ENCODE measurements around the gene CCDC30. TPM values are rescaled to one million over a fixed set of nuclear protein-coding genes. Genes with fewer than 3 reads are reported as not detected.
"Not testable (repeated sequence)": the region's sequence is repeated elsewhere in the genome, so short reads cannot be mapped to it uniquely, and the experiment has no call there.

CCDC30 gene
- total RNA-seq, 1 donor from 2014 or later: 7.5 TPM

- no peak for DNase-seq (ENCODE audit: low spot score)
These were observed 194.1 kb downstream of the CCDC30 start for GRCh38 chr1:42657201-42657600.

GRCh38 chr1:42657981-42658876, 195.1 kb downstream of the CCDC30 start, which contains the start of gene PPIH:
PPIH (plus strand) TSS chr1:42658423; CDS start chr1:42658447, 24 bp downstream.
- DNase-seq (ENCODE audit: low spot score): peak; percentile 97

GRCh38 chr1:42658877-42659337, 195.8 kb downstream of the CCDC30 start:
- DNase-seq (ENCODE audit: low spot score): no peak

- DNase-seq (ENCODE audit: low spot score): no peak
These were observed 197.9 kb downstream of the CCDC30 start for GRCh38 chr1:42660907-42661500.

- no peak for DNase-seq (ENCODE audit: low spot score)
These were observed 206.8 kb downstream of the CCDC30 start for GRCh38 chr1:42669936-42670335.

- DNase-seq (ENCODE audit: low spot score): no peak
These were observed 207.3 kb downstream of the CCDC30 start for GRCh38 chr1:42670425-42670824.

GRCh38 chr1:42674214-42674613, 211.1 kb downstream of the CCDC30 start:
- DNase-seq (ENCODE audit: low spot score): peak; percentile 20

- DNase-seq (ENCODE audit: low spot score): no peak
These were observed 211.6 kb downstream of the CCDC30 start for GRCh38 chr1:42674682-42675081.

- no peak for DNase-seq (ENCODE audit: low spot score)
These were observed 212.4 kb downstream of the CCDC30 start for GRCh38 chr1:42675467-42675866.

- no peak for DNase-seq (ENCODE audit: low spot score)
These were observed 213.5 kb downstream of the CCDC30 start for GRCh38 chr1:42676534-42677087.

- DNase-seq (ENCODE audit: low spot score): peak; percentile 55
These were observed 216.4 kb downstream of the CCDC30 start for GRCh38 chr1:42679364-42679983.

- DNase-seq (ENCODE audit: low spot score): no peak
These were observed 217.0 kb downstream of the CCDC30 start for GRCh38 chr1:42680055-42680454.

GRCh38 chr1:42680921-42681683, 218.0 kb downstream of the CCDC30 start:
- DNase-seq (ENCODE audit: low spot score): peak; percentile 43

- peak; percentile 99 for DNase-seq (ENCODE audit: low spot score)
These were observed 218.8 kb downstream of the CCDC30 start, which contains the start of gene YBX1 for GRCh38 chr1:42681741-42682483. YBX1 (plus strand) TSS chr1:42682418; CDS start chr1:42682566, 148 bp downstream.

- not testable (repeated sequence) for DNase-seq (ENCODE audit: low spot score)
These were observed 219.3 kb downstream of the CCDC30 start for GRCh38 chr1:42682484-42682738.

- DNase-seq (ENCODE audit: low spot score): peak; percentile 76
These were observed 219.8 kb downstream of the CCDC30 start for GRCh38 chr1:42682739-42683531.

- no peak for DNase-seq (ENCODE audit: low spot score)
These were observed 221.1 kb downstream of the CCDC30 start for GRCh38 chr1:42684139-42684538.

GRCh38 chr1:42686418-42686817, 223.3 kb downstream of the CCDC30 start:
- DNase-seq (ENCODE audit: low spot score): no peak

- DNase-seq (ENCODE audit: low spot score): no peak
These were observed 226.8 kb downstream of the CCDC30 start for GRCh38 chr1:42689912-42690311.

Measured in umbilical cord (tissue), 2 donors.